Epithelial cell of esophagus (primary cell): Measurements from ENCODE around the gene PTGDS.

Experiments
- DNase-seq: peaks from one replicate; pipeline ENCODE4 v3.0.0; 2010; ENCODE audit warnings: low read depth
- H3K4me3 ChIP-seq: 2 replicates; pipeline ENCODE4 v1.5.1; 2011; ENCODE audit warnings: mild to moderate bottlenecking, low read length, control low read depth
- CTCF ChIP-seq: IDR thresholded peaks from 2 replicates; pipeline ENCODE4 v1.5.1; 2011; ENCODE audit warnings: low read depth, mild to moderate bottlenecking, low read length, control low read depth, inconsistent platforms; ENCODE audit not compliant: insufficient read depth; ENCODE audit errors: missing control alignments

Gene PTGDS

GRCh38 chr9:136955943-136956335 lies 21.4 kb upstream of the PTGDS start:
- DNase-seq = no peak
- no peak overlapping the region for H3K4me3 ChIP-seq
- no peak for TF ChIP-seq CTCF

- no peak overlapping the region for H3K4me3 ChIP-seq
- TF ChIP-seq CTCF = no peak
- no peak for DNase-seq
Measured at GRCh38 chr9:136956604-136957003, 20.7 kb upstream of the PTGDS start.

- DNase-seq = no peak
- H3K4me3 ChIP-seq = no peak overlapping the region
- TF ChIP-seq CTCF = no peak
Measured at GRCh38 chr9:136957461-136957860, 19.8 kb upstream of the PTGDS start.

GRCh38 chr9:136957901-136958300 lies 19.4 kb upstream of the PTGDS start:
- no peak overlapping the region for H3K4me3 ChIP-seq
- no peak for TF ChIP-seq CTCF
- no peak for DNase-seq

- no peak overlapping the region for H3K4me3 ChIP-seq
- no peak for DNase-seq
- no peak for TF ChIP-seq CTCF
Measured at GRCh38 chr9:136958473-136958872, 18.8 kb upstream of the PTGDS start.

- TF ChIP-seq CTCF = no peak
- DNase-seq = no peak
Measured at GRCh38 chr9:136958898-136959850, 18.1 kb upstream of the PTGDS start.

More at GRCh38 chr9:136958898-136959850, 18.1 kb upstream of the PTGDS start:
- no peak overlapping the region for H3K4me3 ChIP-seq
